H1 (cell line): ENCODE data around the gene KRTAP10-12.

Experiments
- BRCA1 ChIP-seq: IDR thresholded peaks from 2 replicates; pipeline ENCODE4 v1.6.1; 2012; ENCODE audit warnings: low read depth, low read length, improper control_type of control experiment
- CBX5 ChIP-seq: fragments of 300-800, 300-1000 bp; sonication (generic); IDR thresholded peaks from 2 replicates; pipeline ENCODE4 v1.7.1; 2016; ENCODE audit warnings: antibody characterized with exemption, low read length, low read depth
- EZH2 ChIP-seq: fragments of 200-600 bp; sonication (generic); IDR thresholded peaks from 2 replicates; pipeline ENCODE4 v1.7.1; 2012; ENCODE audit warnings: low read depth, mild to moderate bottlenecking, moderate library complexity, low read length, inconsistent platforms; ENCODE audit not compliant: severe bottlenecking
- POLR2A ChIP-seq, 2 experiments: IDR thresholded peaks; 1 replicate in 1 of 2; 2 replicates in 1 of 2; pipeline ENCODE4 v1.6.1; 2011; ENCODE audit warnings: low read depth in 2 of 2, low read length in 2 of 2, mild to moderate bottlenecking in 2 of 2; ENCODE audit errors: control extremely low read depth in 1 of 2
- RBBP5 ChIP-seq: IDR thresholded peaks from 2 replicates; pipeline ENCODE4 v1.7.1; 2012; ENCODE audit warnings: low read depth, mild to moderate bottlenecking, inconsistent platforms, low read length, moderate library complexity, borderline replicate concordance
- TF ChIP-seq, protein P1 (sequence below), 3 experiments: IDR thresholded peaks; 1 replicate in 2 of 3; 2 replicates in 1 of 3; pipeline versions ENCODE4 v1.5.1 to v1.6.1; 2011; ENCODE audit warnings: low read length in 3 of 3, mild to moderate bottlenecking in 3 of 3, inconsistent platforms in 2 of 3, low read depth in 1 of 3, moderate library complexity in 1 of 3; ENCODE audit not compliant: insufficient read depth in 1 of 3; ENCODE audit errors: control extremely low read depth in 1 of 3

DNA sequence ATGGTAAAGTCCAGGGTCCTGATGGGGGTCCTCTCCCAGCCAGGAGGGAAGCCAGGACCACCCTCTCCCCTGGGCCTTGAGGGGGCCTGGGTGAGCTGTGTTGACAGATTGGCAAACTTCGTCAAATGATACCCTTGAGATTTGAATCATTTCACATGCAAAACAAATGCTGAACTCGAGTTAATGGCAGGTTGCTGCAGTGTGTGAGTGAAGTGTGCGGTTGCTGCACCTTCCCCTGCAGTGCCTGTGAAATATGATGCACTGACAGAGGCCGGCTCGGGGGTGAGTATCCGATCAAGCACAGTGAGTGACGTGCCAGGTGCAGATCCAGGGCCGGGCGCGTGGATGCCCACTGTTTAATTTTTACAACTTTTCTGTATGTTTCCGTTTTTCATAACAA is 9.3 kb upstream of the KRTAP10-12 start:
- TF ChIP-seq POLR2A (IDR thresholded peaks at IDR 0.05; ENCODE audit: control extremely low read depth in 1 of 2, low read depth in 2 of 2, low read length in 2 of 2) (no peak), CBX5 (no peak), BRCA1 (no peak), RBBP5 (no peak), EZH2 (no peak)
- TF ChIP-seq, protein P1, sequence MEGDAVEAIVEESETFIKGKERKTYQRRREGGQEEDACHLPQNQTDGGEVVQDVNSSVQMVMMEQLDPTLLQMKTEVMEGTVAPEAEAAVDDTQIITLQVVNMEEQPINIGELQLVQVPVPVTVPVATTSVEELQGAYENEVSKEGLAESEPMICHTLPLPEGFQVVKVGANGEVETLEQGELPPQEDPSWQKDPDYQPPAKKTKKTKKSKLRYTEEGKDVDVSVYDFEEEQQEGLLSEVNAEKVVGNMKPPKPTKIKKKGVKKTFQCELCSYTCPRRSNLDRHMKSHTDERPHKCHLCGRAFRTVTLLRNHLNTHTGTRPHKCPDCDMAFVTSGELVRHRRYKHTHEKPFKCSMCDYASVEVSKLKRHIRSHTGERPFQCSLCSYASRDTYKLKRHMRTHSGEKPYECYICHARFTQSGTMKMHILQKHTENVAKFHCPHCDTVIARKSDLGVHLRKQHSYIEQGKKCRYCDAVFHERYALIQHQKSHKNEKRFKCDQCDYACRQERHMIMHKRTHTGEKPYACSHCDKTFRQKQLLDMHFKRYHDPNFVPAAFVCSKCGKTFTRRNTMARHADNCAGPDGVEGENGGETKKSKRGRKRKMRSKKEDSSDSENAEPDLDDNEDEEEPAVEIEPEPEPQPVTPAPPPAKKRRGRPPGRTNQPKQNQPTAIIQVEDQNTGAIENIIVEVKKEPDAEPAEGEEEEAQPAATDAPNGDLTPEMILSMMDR (IDR thresholded peaks at IDR 0.05; ENCODE audit: control extremely low read depth in 1 of 3, insufficient read depth in 1 of 3, low read depth in 1 of 3, low read length in 3 of 3): no peak
